A673 (cell line): ENCODE results near the gene PRR7.

Source experiments
- CTCF ChIP-seq: fragments of 300-800, 200-600 bp; sonication (generic); conservative IDR thresholded peaks from 2 replicates; pipeline ENCODE4 v1.5.1; 2017; ENCODE audit warnings: low read depth, mild to moderate bottlenecking, antibody characterized with exemption, low read length, moderate library complexity, mixed read lengths
- EZH2 ChIP-seq: fragments of 200-600 bp; sonication (generic); IDR thresholded peaks from 2 replicates; pipeline ENCODE4 v1.6.1; 2017; ENCODE audit warnings: borderline replicate concordance, low read depth, mild to moderate bottlenecking, mixed read lengths, antibody characterized with exemption, low read length; ENCODE audit not compliant: poor library complexity, severe bottlenecking

- no peak for TF ChIP-seq EZH2
- no peak for TF ChIP-seq CTCF
Observed at GRCh38 chr5:177476531-177477233, 30.1 kb downstream of the PRR7 start.
